Daoy (cell line): ENCODE measurements around the gene DDX51. TPM values are rescaled to one million over a fixed set of nuclear protein-coding genes. Genes with fewer than 3 reads are reported as not detected.

Experiments
- DNase-seq: peaks from one replicate; pipeline ENCODE4 v3.0.0-alpha.2; 2015; ENCODE audit warnings: low read depth
- total RNA-seq: library from RNA; depleted of rRNA; stranded (reverse); fragments of >200 nt; shearing (Covaris generic); gene quantifications from 2 replicates; pipeline ENCODE4 v1.2.3, GENCODE V29; 2014

DDX51 gene
- total RNA-seq, 1 experiment from 2014 or later = 5.2 TPM

GRCh38 chr12:132154941-132155770, 11.0 kb upstream of the DDX51 start:
- DNase-seq = no peak

GRCh38 chr12:132154341-132154761, 10.2 kb upstream of the DDX51 start:
- no peak for DNase-seq

GRCh38 chr12:132153501-132154340, 9.6 kb upstream of the DDX51 start:
- DNase-seq = peak; percentile 57

- no peak for DNase-seq
Measured at GRCh38 chr12:132152953-132153352, 8.8 kb upstream of the DDX51 start.

GRCh38 chr12:132152411-132152821, 8.3 kb upstream of the DDX51 start:
- no peak for DNase-seq

- no peak for DNase-seq
Measured at GRCh38 chr12:132151766-132152410, 7.8 kb upstream of the DDX51 start.

- DNase-seq = no peak
Measured at GRCh38 chr12:132151145-132151765, 7.1 kb upstream of the DDX51 start.

- no peak for DNase-seq
Measured at GRCh38 chr12:132150780-132151144, 6.6 kb upstream of the DDX51 start.

GRCh38 chr12:132149526-132149925, 5.4 kb upstream of the DDX51 start:
- DNase-seq = peak; percentile 33

GRCh38 chr12:132148368-132149045, 4.4 kb upstream of the DDX51 start:
- DNase-seq = no peak

- DNase-seq = no peak
Measured at GRCh38 chr12:132147423-132148367, 3.6 kb upstream of the DDX51 start.

GRCh38 chr12:132146772-132147422, 2.8 kb upstream of the DDX51 start:
- no peak for DNase-seq

GRCh38 chr12:132146098-132146497, 2.0 kb upstream of the DDX51 start:
- DNase-seq = no peak

- no peak for DNase-seq
Measured at GRCh38 chr12:132145334-132145733, 1.2 kb upstream of the DDX51 start.

GRCh38 chr12:132144810-132145168, 670 bp upstream of the DDX51 start:
- DNase-seq = no peak

- DNase-seq = no peak
Measured at GRCh38 chr12:132143336-132144071, 615 bp downstream of the DDX51 start.

GRCh38 chr12:132142679-132143335, 1.3 kb downstream of the DDX51 start:
- DNase-seq = no peak

- DNase-seq = no peak
Measured at GRCh38 chr12:132141976-132142678, 2.0 kb downstream of the DDX51 start.
